Measurements from ENCODE around the gene AP4B1.

Gene AP4B1

GRCh38 chr1:113871597-113872113, 32.9 kb downstream of the AP4B1 start, which contains the start of gene PTPN22:
PTPN22 (minus strand) TSS chr1:113871712.
- TF ChIP-seq CTCF (IDR thresholded peaks at IDR 0.05; ENCODE audit: low read length) (no peak), EZH2 (IDR thresholded peaks at IDR 0.05; ENCODE audit: borderline replicate concordance, low read length) (no peak)
- H3K27ac ChIP-seq (ENCODE audit: low read depth, low read length, poor library complexity, severe bottlenecking), result peak within 1 kb of the TSS; percentile 97
- H3K79me2 ChIP-seq (ENCODE audit: insufficient read depth, low read length), result peaks cover 45% of the 10 kb centered on the region
- no peaks in the 10 kb centered on the region for H4K20me1 ChIP-seq (ENCODE audit: insufficient read depth, low read length)
- peak within 1 kb of the TSS; percentile 88 for H3K4me2 ChIP-seq (ENCODE audit: low read length)
- H3K9me3 ChIP-seq (ENCODE audit: low read length), result no peaks in the 10 kb centered on the region
- H3K27me3 ChIP-seq (ENCODE audit: insufficient read depth, low read length), result no peaks in the 10 kb centered on the region
- no peaks in the 10 kb centered on the region for H3K9me2 ChIP-seq (ENCODE audit: low read depth, low read length)
- H3K9ac ChIP-seq (ENCODE audit: low read length), result peak within 1 kb of the TSS; percentile 89
- H3K36me3 ChIP-seq (ENCODE audit: insufficient read depth, low read length), result peaks cover 3% of the 10 kb centered on the region
- H3K4me3 ChIP-seq (ENCODE audit: low read depth, low read length, poor library complexity, severe bottlenecking), result peak within 1 kb of the TSS; percentile 81
- peaks cover 77% of the 10 kb centered on the region for H3K4me1 ChIP-seq (ENCODE audit: insufficient read depth, low read length, severe bottlenecking)
- peak within 1 kb of the TSS; percentile 21; the same call in 1 of the 2 replicates for H2AFZ ChIP-seq (ENCODE audit: low read length)
- 0 out of 2 replicates have a peak, but pooled peaks cover 5% of the 10 kb centered on the region for H3F3A ChIP-seq (ENCODE audit: insufficient read depth, low read length)

- 0 out of 2 replicates have a peak, but pooled peaks cover 5% of the 10 kb centered on the region for H3F3A ChIP-seq (ENCODE audit: insufficient read depth, low read length)
- peaks cover 50% of the 10 kb centered on the region for H3K79me2 ChIP-seq (ENCODE audit: insufficient read depth, low read length)
- peak overlapping the region; percentile 81 for H3K4me3 ChIP-seq (ENCODE audit: low read depth, low read length, poor library complexity, severe bottlenecking)
- TF ChIP-seq CTCF (IDR thresholded peaks at IDR 0.05; ENCODE audit: low read length) (no peak), EZH2 (IDR thresholded peaks at IDR 0.05; ENCODE audit: borderline replicate concordance, low read length) (no peak)
- H3K27me3 ChIP-seq (ENCODE audit: insufficient read depth, low read length), result no peaks in the 10 kb centered on the region
- peak overlapping the region; percentile 89 for H3K9ac ChIP-seq (ENCODE audit: low read length)
- H4K20me1 ChIP-seq (ENCODE audit: insufficient read depth, low read length), result no peaks in the 10 kb centered on the region
- peaks cover 10% of the 10 kb centered on the region for H3K36me3 ChIP-seq (ENCODE audit: insufficient read depth, low read length)
- no peaks in the 10 kb centered on the region for H3K9me2 ChIP-seq (ENCODE audit: low read depth, low read length)
- peak overlapping the region; percentile 97 for H3K27ac ChIP-seq (ENCODE audit: low read depth, low read length, poor library complexity, severe bottlenecking)
- no peak overlapping the region for H2AFZ ChIP-seq (ENCODE audit: low read length)
- H3K4me2 ChIP-seq (ENCODE audit: low read length), result peak overlapping the region; percentile 88
- H3K9me3 ChIP-seq (ENCODE audit: low read length), result no peaks in the 10 kb centered on the region
- peaks cover 77% of the 10 kb centered on the region for H3K4me1 ChIP-seq (ENCODE audit: insufficient read depth, low read length, severe bottlenecking)
Observed at GRCh38 chr1:113870778-113871177, 33.8 kb downstream of the AP4B1 start.

- no peaks in the 10 kb centered on the region for H3K9me2 ChIP-seq (ENCODE audit: low read depth, low read length)
- H3K9ac ChIP-seq (ENCODE audit: low read length), result no peak overlapping the region; the same call in 1 of the 2 replicates
- H2AFZ ChIP-seq (ENCODE audit: low read length), result no peak overlapping the region
- H3K4me2 ChIP-seq (ENCODE audit: low read length), result peak overlapping the region; percentile 88
- peaks cover 64% of the 10 kb centered on the region for H3K4me1 ChIP-seq (ENCODE audit: insufficient read depth, low read length, severe bottlenecking)
- peaks cover 17% of the 10 kb centered on the region for H3K36me3 ChIP-seq (ENCODE audit: insufficient read depth, low read length)
- no peaks in the 10 kb centered on the region for H4K20me1 ChIP-seq (ENCODE audit: insufficient read depth, low read length)
- H3K79me2 ChIP-seq (ENCODE audit: insufficient read depth, low read length), result peaks cover 59% of the 10 kb centered on the region
- peak overlapping the region; percentile 81 for H3K4me3 ChIP-seq (ENCODE audit: low read depth, low read length, poor library complexity, severe bottlenecking)
- H3K27ac ChIP-seq (ENCODE audit: low read depth, low read length, poor library complexity, severe bottlenecking), result peak overlapping the region; percentile 97
- TF ChIP-seq CTCF (IDR thresholded peaks at IDR 0.05; ENCODE audit: low read length) (no peak), EZH2 (IDR thresholded peaks at IDR 0.05; ENCODE audit: borderline replicate concordance, low read length) (no peak)
- H3K9me3 ChIP-seq (ENCODE audit: low read length), result no peaks in the 10 kb centered on the region
- H3K27me3 ChIP-seq (ENCODE audit: insufficient read depth, low read length), result no peaks in the 10 kb centered on the region
- 0 out of 2 replicates have a peak, but pooled peaks cover 5% of the 10 kb centered on the region for H3F3A ChIP-seq (ENCODE audit: insufficient read depth, low read length)
Observed at GRCh38 chr1:113868387-113869083, 36.1 kb downstream of the AP4B1 start.
